ENCODE data around the gene ZNF84.

DNA sequence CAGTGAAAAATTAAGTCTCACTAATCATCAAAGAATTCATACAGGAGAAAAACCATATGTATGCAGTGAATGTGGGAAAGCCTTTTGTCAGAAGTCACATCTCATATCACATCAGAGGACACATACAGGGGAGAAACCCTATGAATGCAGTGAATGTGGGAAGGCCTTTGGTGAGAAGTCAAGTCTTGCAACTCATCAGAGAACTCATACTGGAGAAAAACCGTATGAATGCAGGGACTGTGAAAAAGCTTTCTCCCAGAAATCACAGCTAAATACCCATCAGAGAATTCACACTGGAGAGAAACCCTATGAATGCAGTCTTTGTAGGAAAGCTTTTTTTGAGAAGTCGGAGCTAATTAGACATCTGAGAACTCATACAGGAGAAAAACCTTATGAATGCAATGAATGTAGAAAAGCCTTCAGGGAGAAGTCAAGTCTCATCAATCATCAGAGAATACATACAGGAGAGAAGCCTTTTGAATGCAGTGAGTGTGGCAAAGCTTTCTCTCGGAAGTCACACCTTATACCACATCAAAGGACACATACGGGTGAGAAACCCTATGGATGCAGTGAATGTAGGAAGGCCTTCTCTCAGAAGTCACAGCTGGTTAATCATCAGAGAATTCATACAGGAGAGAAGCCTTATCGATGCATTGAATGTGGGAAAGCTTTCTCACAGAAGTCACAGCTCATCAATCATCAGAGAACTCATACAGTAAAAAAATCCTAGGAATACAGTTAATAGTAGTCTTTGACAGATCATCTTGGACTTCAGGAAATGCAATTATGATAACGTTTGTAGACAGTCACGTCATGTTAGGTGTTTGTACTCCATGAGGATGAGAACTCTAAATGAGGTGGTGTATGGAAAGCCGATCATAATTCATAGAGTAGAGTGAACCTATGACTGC lies 21.1 kb downstream of the ZNF84 start:
- TF ChIP-seq, protein P1, sequence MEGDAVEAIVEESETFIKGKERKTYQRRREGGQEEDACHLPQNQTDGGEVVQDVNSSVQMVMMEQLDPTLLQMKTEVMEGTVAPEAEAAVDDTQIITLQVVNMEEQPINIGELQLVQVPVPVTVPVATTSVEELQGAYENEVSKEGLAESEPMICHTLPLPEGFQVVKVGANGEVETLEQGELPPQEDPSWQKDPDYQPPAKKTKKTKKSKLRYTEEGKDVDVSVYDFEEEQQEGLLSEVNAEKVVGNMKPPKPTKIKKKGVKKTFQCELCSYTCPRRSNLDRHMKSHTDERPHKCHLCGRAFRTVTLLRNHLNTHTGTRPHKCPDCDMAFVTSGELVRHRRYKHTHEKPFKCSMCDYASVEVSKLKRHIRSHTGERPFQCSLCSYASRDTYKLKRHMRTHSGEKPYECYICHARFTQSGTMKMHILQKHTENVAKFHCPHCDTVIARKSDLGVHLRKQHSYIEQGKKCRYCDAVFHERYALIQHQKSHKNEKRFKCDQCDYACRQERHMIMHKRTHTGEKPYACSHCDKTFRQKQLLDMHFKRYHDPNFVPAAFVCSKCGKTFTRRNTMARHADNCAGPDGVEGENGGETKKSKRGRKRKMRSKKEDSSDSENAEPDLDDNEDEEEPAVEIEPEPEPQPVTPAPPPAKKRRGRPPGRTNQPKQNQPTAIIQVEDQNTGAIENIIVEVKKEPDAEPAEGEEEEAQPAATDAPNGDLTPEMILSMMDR (IDR thresholded peaks at IDR 0.05) = no peak
- TF ChIP-seq POLR2A (IDR thresholded peaks at IDR 0.05) = no peak
